OCI-LY3 (cell line): ENCODE measurements around the gene BTG2.
"Not testable (repeated sequence)": the region's sequence is repeated elsewhere in the genome, so short reads cannot be mapped to it uniquely, and the experiment has no call there.

ENCODE experiments used
- CTCF ChIP-seq: fragments of 200-600, 300-600 bp; sonication (generic); IDR thresholded peaks from 2 replicates; pipeline ENCODE4 v1.5.1; 2014; ENCODE audit warnings: antibody characterized with exemption, low read length, low read depth
- EZH2phosphoT487 ChIP-seq: fragments of 200-600 bp; shearing (Covaris generic); IDR thresholded peaks from 2 replicates; pipeline ENCODE4 v1.6.1; 2018; ENCODE audit warnings: antibody characterized with exemption, mixed run types, low read depth

- not testable (repeated sequence) for TF ChIP-seq CTCF, EZH2phosphoT487
Measured at GRCh38 chr1:203314025-203314759, 8.9 kb downstream of the BTG2 start.
